ENCODE data around the gene KLRF1. TPM values are rescaled to one million over a fixed set of nuclear protein-coding genes. Genes with fewer than 3 reads are reported as not detected.

KLRF1 gene
- total and polyA plus RNA-seq, 8 donors, result 0.28 to 2.1 (median 0.47) TPM; not detected in 1

DNA sequence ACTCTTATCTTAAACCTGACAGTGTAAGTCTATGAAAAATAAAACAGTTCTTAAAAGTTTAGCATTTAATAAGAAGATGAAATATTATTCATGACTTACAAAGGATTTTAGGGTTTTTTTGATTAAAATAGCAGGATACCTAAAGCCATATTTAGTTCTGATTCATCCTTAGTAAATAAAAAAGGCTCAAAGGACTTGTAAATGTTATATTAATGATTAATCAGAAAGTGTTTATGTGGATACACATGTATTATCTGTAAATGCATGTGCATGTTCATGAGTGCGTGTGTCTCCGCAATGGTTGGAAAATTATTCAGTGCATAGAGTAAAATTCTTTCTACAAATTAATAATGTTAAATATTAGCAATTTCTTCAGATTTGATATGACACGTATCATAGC, 4.4 kb downstream of the KLRF1 start:
- Histone ChIP-seq H3K9me3 (no peaks in the 10 kb centered on the region), H3K4me3 (no peak overlapping the region), H3K27ac (no peak overlapping the region), H3K27me3 (no peaks in the 10 kb centered on the region), H3K36me3 (no peaks in the 10 kb centered on the region), H3K4me1 (no peaks in the 10 kb centered on the region)
- WGBS, 2 donors, result 45 to 52% methylated on average over 3 of the region's 3 CpGs
- intact Hi-C loops (cut with DNase I), result no loop called here
- no peak for ATAC-seq
- no peak for FAIRE-seq
- TF ChIP-seq, protein P1, sequence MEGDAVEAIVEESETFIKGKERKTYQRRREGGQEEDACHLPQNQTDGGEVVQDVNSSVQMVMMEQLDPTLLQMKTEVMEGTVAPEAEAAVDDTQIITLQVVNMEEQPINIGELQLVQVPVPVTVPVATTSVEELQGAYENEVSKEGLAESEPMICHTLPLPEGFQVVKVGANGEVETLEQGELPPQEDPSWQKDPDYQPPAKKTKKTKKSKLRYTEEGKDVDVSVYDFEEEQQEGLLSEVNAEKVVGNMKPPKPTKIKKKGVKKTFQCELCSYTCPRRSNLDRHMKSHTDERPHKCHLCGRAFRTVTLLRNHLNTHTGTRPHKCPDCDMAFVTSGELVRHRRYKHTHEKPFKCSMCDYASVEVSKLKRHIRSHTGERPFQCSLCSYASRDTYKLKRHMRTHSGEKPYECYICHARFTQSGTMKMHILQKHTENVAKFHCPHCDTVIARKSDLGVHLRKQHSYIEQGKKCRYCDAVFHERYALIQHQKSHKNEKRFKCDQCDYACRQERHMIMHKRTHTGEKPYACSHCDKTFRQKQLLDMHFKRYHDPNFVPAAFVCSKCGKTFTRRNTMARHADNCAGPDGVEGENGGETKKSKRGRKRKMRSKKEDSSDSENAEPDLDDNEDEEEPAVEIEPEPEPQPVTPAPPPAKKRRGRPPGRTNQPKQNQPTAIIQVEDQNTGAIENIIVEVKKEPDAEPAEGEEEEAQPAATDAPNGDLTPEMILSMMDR (IDR thresholded peaks at IDR 0.05), result no peak
- no peak for DNase-seq

DNA sequence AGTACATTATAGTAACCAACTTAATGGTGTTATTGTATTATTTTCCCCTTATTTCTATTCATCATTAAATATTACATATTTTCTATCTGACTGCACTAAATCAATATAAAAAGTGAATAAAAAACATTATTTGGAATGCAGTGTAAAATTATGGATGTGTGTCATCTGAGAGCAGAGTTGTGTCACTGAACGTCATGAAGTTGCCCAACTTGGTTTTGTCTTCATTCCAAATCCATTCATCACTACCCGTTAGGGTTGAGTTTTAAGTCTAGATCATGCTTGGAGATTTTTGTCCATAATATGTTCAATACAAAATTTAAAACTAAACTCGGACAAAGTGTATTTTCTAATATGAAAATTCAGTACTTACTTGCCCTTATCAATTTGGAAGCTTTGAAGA, 16.1 kb downstream of the KLRF1 start:
- DNase-seq, result no peak
- Histone ChIP-seq H3K4me3 (no peak overlapping the region), H3K9me3 (no peaks in the 10 kb centered on the region), H3K27ac (no peak overlapping the region), H3K4me1 (no peaks in the 10 kb centered on the region), H3K36me3 (no peaks in the 10 kb centered on the region), H3K27me3 (no peaks in the 10 kb centered on the region)
- WGBS, 2 donors, result 38 to 59% methylated on average over 3 of the region's 3 CpGs
- TF ChIP-seq, protein P1 (IDR thresholded peaks at IDR 0.05), result no peak
- FAIRE-seq, result no peak
- no peak for ATAC-seq
- intact Hi-C loops (cut with DNase I), result no loop called here

DNA sequence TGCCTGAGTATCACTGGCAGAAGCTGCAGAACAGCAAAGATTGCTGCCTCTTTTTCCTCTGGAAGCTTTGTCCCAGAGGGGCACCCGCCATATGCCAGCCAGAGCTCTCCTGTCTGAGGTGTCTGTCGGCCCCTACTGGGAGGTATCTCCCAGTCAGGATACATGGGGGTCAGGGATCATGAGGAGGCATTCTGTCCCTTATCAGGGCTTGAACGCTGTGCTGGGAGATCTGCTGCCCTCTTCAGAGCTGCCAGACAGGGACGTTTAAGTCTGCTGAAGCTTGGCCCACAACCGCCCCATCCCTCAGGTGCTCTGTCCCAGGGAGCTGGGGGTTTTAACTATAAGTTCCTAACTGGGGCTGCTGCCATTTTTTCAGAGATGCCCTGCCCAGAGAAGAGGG, 21.6 kb downstream of the KLRF1 start:
- Histone ChIP-seq H3K27ac (no peak overlapping the region), H3K9me3 (no peaks in the 10 kb centered on the region), H3K36me3 (no peaks in the 10 kb centered on the region), H3K27me3 (no peaks in the 10 kb centered on the region), H3K4me3 (no peak overlapping the region), H3K4me1 (no peaks in the 10 kb centered on the region)
- no peak for FAIRE-seq
- no peak for ATAC-seq
- intact Hi-C loops (cut with DNase I), result no loop called here
- DNase-seq, result no peak
- TF ChIP-seq, protein P1 (IDR thresholded peaks at IDR 0.05), result no peak
- 55 to 59% methylated on average over 5 of the region's 5 CpGs for WGBS, 2 donors

DNA sequence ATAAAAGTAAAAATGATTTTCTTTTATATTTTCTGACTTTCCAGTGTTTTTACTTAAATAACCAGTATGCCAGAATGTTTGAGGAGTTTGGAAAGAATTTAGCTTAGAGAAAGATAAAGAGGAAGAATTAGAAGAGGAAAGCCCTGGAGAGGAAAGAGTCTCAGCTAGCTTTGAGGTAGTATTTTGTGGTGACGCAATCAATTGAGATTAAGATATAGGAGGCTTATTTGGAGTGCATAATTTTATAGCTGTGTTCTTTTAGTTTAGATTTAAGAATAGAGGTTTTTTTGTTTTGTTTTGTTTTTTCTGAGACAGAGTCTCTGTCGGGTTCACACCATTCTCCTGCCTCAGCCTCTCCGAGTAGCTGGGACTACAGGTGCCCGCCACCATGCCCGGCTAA, 23.8 kb downstream of the KLRF1 start:
- TF ChIP-seq, protein P1 (IDR thresholded peaks at IDR 0.05), result no peak
- no peak for FAIRE-seq
- DNase-seq, result no peak
- Histone ChIP-seq H3K4me1 (no peaks in the 10 kb centered on the region), H3K36me3 (no peaks in the 10 kb centered on the region), H3K27ac (no peak overlapping the region), H3K27me3 (no peaks in the 10 kb centered on the region), H3K9me3 (no peaks in the 10 kb centered on the region), H3K4me3 (no peak overlapping the region)
- intact Hi-C loops (cut with DNase I), result no loop called here
- 90 to 94% methylated on average over 3 to 5 of the region's 5 CpGs for WGBS, 2 donors
- no peak for ATAC-seq

DNA sequence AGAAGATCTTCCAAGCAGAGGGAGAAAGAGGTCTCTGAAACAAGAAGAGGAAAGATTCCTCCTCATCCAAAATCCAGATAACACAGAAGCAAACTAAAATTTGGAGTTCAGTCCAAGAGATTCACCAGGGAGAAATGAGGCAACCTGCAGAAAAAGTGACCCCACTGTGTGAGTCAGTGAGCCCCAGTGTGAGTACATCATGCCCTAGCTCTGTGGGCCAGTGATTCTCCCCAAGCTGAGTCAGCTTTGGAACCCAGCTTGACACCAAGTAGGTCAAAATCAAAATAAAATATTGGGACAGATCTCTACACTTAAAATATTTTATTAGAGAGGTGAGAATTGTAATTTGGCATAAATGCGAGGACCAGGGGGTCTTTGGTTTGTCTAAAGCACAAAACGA, 24.6 kb downstream of the KLRF1 start:
- Histone ChIP-seq H3K4me3 (no peak overlapping the region), H3K36me3 (no peaks in the 10 kb centered on the region), H3K9me3 (no peaks in the 10 kb centered on the region), H3K4me1 (no peaks in the 10 kb centered on the region), H3K27me3 (no peaks in the 10 kb centered on the region), H3K27ac (no peak overlapping the region)
- 74 to 84% methylated on average over 2 of the region's 2 CpGs for WGBS, 2 donors
- ATAC-seq (no peak), FAIRE-seq (no peak), DNase-seq (no peak)
- intact Hi-C loops (cut with DNase I), result no loop called here
- TF ChIP-seq, protein P1 (IDR thresholded peaks at IDR 0.05), result no peak

Measured in pancreas (tissue), 10 donors.